ENCODE measurements around the gene COBLL1. TPM values are rescaled to one million over a fixed set of nuclear protein-coding genes. Genes with fewer than 3 reads are reported as not detected.

The COBLL1 gene
- total and polyA plus RNA-seq, 3 donors from 2014 or later: 5.4 to 17.3 (median 14.5) TPM

- Histone ChIP-seq H3K27me3 (no peaks in the 10 kb centered on the region), H3K9me3 (no peaks in the 10 kb centered on the region), H3K27ac (peak overlapping the region in 1 of 2 donors; percentile 36), H3K4me3 (no peak overlapping the region), H3K4me1 (peaks cover 6% of the 10 kb centered on the region), H3K36me3 (ENCODE audit: low read depth, missing control alignments) (no peaks in the 10 kb centered on the region)
- intact Hi-C loops (cut with DNase I; ENCODE audit: low total_unique reads): no loop called here
- no peak for TF ChIP-seq POLR2A (IDR thresholded peaks at IDR 0.05)
- no peak for TF ChIP-seq CTCF (IDR thresholded peaks at IDR 0.05)
- DNase-seq: no peak
- WGBS, 2 donors: 69 to 71% methylated on average over 4 of the region's 4 CpGs
Measured at GRCh38 chr2:164794432-164795231, 47.0 kb downstream of the COBLL1 start.

- H3K27me3 ChIP-seq: no peaks in the 10 kb centered on the region
- H3K27ac ChIP-seq: peak overlapping the region in 1 of 2 donors; percentile 36
- TF ChIP-seq POLR2A (IDR thresholded peaks at IDR 0.05): no peak
- no peak for TF ChIP-seq CTCF (IDR thresholded peaks at IDR 0.05)
- no peak overlapping the region for H3K4me3 ChIP-seq
- no peak for DNase-seq
- no peaks in the 10 kb centered on the region for H3K9me3 ChIP-seq
- intact Hi-C loops (cut with DNase I; ENCODE audit: low total_unique reads): no loop called here
- no peaks in the 10 kb centered on the region for H3K36me3 ChIP-seq (ENCODE audit: low read depth, missing control alignments)
- peaks cover 6% of the 10 kb centered on the region for H3K4me1 ChIP-seq
Measured at GRCh38 chr2:164794016-164794415, 47.6 kb downstream of the COBLL1 start.

GRCh38 chr2:164793529-164793928 is 48.1 kb downstream of the COBLL1 start:
- Histone ChIP-seq H3K4me3 (no peak overlapping the region), H3K27me3 (no peaks in the 10 kb centered on the region), H3K36me3 (ENCODE audit: low read depth, missing control alignments) (no peaks in the 10 kb centered on the region), H3K9me3 (no peaks in the 10 kb centered on the region), H3K4me1 (peaks cover 6% of the 10 kb centered on the region), H3K27ac (peak overlapping the region in 1 of 2 donors; percentile 41)
- WGBS, 2 donors: 85 to 90% methylated on average over 1 of the region's 1 CpG
- intact Hi-C loops (cut with DNase I; ENCODE audit: low total_unique reads): no loop called here
- no peak for DNase-seq
- no peak for TF ChIP-seq POLR2A (IDR thresholded peaks at IDR 0.05)
- TF ChIP-seq CTCF (IDR thresholded peaks at IDR 0.05): no peak

GRCh38 chr2:164792316-164793170 is 49.1 kb downstream of the COBLL1 start:
- intact Hi-C loops (cut with DNase I; ENCODE audit: low total_unique reads): no loop called here
- no peaks in the 10 kb centered on the region for H3K27me3 ChIP-seq
- WGBS, 2 donors: 78 to 89% methylated on average over 5 of the region's 5 CpGs
- H3K4me1 ChIP-seq: peaks cover 6% of the 10 kb centered on the region
- peak overlapping the region in 1 of 2 donors; percentile 41 for H3K27ac ChIP-seq
- no peaks in the 10 kb centered on the region for H3K36me3 ChIP-seq (ENCODE audit: low read depth, missing control alignments)
- TF ChIP-seq POLR2A (IDR thresholded peaks at IDR 0.05) (no peak), CTCF (IDR thresholded peaks at IDR 0.05) (no peak)
- no peaks in the 10 kb centered on the region for H3K9me3 ChIP-seq
- no peak for DNase-seq
- H3K4me3 ChIP-seq: no peak overlapping the region
